Erythroblast (primary cell): ENCODE measurements around the gene RABGGTA.

Source experiments
- GATA1 ChIP-seq: IDR thresholded peaks from 2 replicates; pipeline ENCODE4 v1.6.1; 2011; ENCODE audit warnings: low read depth, mild to moderate bottlenecking, control low read depth, low read length, moderate library complexity
- POLR2A ChIP-seq: IDR thresholded peaks from 2 replicates; pipeline ENCODE4 v1.6.1; 2011; ENCODE audit warnings: mild to moderate bottlenecking, low read length

DNA sequence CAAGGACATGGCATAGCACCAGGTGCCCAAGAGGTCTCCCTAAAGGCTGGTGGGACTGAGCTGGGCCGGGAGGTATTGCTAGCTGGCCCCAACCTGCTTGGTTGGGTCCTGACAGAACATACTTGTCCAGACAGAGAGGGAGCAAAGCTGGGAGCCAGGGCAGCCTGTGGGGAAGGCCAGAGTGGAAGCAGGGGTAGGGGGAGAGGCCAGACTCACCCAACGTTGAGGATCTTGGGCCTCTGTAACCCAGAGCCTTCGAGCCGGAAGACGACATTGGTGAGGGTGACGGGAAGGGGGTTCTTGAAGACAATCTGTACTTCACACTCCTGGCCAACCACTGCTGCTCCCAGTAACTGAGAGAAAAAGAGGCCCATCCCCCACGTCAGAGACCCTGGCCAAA is 17.5 kb downstream of the RABGGTA start:
- TF ChIP-seq POLR2A (no peak), GATA1 (no peak)
